NCI-H2227 (cell line): ENCODE data around the gene RNF224.
A peak's percentile ranks its signal among the peaks of the same experiment; 100 is the strongest.

Experiments used
- DNase-seq: peaks from one replicate; lab custom pipeline; 2025; ENCODE audit not compliant: unreplicated experiment; lab: John Stamatoyannopoulos, UW

RNF224 gene

DNA sequence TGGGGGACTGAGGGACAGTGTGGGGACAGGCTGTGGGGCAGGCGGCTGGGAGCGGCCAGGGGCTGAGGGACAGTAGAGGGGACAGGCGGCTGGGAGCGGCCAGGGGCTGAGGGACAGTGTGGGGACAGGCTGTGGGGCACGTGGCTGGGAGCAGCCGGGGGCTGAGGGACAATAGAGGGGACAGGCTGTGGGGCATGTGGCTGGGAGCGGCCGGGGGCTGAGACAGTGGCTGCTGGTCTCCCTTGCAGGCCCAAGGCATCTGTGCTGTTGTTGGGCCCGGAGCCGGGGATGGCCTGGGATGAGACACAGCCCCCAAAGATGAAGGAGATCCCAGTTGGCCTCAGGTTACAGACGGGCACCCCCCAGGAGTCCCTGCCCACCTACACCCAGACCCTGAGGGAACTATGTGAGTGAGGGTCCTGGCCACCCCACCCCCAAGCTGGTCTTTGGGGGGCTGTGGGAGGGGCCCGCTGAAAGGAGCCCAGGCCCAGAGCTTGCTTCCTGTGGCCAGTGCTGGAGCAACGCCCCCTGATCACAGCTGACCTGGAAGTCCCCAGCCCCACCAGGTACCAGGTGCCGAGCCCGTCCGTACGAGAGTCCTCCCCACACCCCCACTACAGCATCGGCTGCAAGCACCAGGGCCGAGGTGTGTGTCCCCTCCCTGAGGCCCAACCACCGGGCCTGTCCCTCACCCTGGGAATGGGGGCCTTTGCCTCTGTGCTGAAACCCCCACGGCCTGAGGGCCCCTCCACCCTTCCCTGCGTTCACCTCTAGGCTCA is 24.4 kb downstream of the RNF224 start:
- DNase-seq = no peak

DNA sequence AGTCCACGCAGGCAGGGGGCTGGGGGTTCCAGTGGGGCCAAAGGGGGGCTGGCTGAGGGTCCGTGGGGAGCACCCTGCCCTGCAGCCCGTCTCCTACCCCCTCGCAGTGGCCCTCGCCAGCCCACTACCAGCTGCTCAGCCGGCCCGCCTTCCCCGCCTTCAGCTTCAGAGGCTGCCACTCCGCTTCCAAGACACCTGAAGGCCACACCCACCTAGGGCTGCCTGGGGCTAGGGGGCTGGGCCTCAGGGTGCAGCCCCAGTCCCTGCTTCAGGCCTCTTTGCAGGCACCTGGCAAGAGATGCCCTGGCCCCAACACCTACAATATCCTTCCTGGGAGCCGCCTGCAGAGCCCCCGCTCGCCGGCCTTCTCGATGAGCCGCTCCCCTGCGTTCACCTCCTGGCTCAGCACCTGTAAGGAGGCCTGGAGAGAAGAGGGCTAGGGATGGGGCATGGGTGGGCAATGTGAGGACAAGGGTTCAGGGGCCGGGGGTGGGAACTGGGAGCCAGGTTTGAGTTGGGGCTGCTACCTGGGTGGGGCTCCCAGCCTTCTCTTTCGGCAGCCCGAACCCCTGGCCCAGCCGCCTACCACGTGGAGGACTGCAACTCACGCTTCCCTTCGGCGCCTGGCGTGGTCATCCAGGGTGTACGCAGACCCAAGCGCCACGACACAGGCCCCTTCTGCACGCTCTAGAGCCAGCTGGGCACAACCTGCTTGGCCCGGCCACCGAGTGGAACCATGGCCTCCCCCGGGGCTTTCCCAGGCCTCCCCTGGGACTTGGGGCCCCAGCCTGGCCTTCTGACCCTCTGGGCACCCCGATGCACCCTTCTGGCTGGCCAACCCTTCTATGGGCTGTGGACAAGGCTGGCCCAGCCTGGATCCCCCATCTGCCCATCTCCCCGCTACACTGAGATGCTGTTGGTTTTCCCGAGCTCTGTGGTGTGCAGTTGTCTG is 25.5 kb downstream of the RNF224 start:
- DNase-seq = no peak

DNA sequence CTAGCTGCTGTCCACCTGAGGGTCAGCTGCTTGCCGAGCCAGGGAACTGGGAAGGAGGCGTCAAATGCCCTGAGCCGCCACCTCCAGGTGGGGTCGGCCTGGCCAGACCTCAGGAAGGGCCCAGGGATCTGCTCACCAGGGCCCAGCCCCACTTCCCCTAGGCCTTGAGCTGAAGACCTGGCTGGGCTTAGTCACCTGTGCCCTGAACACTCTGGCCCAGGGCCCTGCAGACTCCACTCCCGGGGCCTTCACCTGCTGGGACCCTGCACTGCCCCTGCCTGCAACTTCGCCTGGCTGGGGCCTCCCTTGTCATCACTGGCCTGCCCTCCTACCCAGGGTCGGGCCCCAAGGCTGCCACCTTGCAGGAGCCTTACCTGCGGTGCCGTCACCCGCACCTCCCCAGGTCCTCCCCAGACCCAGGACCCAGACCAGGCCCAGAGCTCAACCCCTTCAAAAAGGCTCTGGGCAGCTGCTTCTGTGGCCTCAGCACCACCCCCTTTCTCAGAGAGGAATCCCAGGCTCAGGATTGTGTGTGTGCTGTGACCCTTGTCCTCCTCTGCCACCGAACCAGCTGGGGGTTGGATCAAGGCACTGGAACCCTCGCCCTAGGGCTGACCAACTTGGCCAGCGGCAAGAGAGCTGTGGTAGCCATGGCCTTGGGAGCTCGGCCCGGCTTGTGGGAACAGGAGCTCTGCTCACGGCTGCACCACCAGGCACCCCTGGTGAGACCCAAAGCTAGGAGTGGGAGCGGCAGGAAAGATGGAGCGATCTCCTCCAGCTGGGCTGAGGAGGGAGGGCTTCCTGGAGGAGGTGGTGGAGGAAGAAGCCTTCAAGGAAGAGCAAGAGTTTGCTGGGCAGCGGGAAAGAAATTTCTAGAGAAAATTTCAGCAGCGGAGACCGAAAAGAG is 26.7 kb downstream of the RNF224 start:
- DNase-seq = no peak

DNA sequence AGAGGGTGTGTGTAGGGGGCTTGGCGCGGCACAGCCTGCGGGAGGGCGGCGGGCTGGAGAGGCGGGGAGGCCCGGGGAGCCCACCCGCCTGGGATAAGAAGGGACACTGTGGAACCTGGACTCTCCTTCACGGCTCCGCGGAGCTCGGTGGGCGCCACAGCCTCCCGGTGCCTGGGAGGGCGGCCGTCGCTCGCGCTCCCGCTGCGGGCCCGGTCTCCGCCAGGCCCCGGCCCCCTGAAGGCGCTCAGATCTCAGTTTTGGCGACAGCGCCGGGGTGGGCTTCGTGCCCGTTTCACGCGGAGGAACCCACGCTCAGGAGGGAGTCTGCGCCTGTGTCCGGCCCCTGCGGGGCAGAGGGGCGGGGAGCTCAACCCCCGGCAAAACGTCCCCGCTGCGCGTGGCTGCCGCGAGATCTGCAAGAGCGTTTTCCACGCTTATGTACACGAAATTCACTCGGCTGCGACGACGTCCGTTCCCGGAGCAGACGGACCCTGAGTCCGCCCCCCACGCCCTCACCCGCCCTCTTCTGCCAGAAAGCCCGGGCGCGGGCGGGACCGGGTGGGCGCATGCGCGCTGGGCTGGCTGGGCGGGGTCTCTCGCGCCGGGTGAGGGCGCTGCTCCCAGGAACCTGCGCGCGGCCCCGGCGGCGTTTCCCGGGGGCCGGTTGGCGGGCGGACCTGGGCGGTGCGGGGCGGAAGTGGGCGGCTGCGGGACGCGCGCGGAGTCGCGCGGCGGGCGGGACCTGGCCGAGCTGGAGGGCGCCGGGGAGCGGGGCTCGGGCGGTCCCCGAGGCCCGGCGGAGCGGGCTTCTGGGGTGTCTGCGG is 27.5 kb downstream of the RNF224 start, which contains the start of gene NELFB:
Gene NELFB (plus strand): TSS at position 704 of the 824 bp plus-strand sequence.
- DNase-seq = peak; percentile 92

DNA sequence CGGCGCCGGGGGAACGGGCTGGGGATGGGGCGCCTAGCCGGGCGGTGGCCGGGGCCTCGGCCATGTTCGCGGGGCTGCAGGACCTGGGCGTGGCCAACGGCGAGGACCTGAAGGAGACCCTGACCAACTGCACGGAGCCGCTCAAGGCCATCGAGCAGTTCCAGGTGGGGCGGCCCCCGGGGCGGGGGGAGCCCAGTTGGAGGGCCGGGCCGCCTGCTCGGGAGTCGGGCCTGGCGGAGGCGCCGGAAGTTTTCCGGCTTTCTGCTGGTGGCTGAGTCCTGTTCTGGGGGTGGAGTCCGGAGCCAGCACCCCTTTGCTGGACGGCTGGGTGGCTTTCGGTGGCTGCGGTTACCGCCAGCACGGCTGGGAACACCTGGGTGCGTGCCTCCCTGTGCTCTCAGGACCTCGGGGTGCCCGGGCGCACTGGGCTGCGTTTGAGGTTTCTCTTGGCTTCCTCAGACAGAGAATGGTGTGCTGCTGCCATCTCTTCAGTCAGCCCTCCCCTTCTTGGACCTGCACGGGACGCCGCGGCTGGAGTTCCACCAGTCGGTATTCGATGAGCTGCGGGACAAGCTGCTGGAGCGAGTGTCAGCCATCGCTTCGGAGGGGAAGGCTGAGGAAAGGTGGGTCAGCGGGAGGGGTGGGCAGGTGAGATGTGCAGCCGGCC is 28.3 kb downstream of the RNF224 start:
- peak; percentile 72 for DNase-seq

DNA sequence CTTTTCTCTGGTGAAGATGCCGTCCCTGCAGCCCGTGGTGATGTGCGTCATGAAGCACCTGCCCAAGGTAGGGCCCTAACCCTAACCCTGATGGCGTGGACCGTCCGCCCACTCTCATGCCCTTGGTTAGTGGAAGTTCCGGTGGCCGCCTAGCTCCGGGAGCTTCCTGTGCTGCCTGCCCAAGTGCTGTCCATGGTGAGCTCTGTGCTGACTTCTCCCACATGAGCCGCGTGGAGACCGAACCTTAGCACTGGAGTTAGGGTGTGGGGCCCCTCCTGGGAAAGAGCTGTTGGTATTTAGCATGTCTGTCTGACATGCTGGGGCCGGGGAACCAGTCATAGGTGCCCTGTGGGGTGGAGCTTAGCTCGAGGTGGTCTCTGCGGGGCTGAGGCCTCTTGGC is 29.1 kb downstream of the RNF224 start:
- DNase-seq = no peak

DNA sequence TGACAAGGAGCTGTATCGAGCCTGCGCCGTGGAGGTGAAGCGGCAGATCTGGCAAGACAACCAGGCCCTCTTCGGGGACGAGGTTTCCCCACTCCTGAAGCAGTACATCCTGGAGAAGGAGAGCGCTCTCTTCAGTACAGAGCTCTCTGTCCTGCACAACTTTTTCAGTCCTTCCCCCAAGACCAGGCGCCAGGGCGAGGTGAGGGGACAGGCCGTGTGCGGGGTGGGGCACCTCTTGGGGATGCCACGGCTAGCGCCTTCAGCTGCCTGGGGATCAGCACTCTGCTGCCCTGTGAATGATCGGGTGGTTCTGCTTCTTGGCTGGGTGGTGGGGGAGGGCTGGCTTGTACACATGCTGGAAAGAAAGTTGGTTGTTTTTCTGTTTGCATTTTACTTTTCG is 29.6 kb downstream of the RNF224 start:
- no peak for DNase-seq

DNA sequence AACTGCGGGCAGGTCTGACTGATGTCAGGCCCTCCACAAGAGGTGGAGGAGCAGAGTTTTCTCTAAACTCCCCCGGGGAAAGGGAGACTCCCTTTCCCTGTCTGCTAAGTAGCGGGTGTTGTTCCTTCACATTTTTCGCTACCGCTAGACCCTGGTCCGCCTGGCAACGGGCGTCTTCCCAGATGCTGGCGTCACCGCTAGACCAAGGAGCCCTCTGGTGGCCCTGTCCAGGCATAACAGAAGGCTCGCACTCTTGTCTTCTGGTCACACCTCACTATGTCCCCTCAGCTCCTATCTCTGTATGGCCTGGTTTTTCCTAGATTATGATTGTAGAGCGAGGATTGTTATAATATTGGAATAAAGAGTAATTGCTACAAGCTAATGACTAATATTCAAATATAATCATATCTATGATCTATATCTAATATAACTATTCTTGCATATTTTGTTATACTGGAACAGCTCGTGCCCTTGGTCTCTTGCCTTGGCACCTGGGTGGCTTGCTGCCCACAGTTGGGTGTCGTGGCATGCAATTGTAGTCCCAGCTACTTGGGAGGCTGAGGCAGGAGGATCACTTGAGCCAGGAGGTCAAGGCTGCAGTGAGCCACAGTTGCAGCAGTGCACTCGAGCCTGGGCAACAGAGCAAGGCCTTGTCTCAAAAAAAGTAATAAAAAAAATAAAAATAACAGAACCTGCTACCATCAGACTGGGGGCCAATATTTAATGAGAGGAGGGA is 35.0 kb downstream of the RNF224 start:
- peak; percentile 15 for DNase-seq

DNA sequence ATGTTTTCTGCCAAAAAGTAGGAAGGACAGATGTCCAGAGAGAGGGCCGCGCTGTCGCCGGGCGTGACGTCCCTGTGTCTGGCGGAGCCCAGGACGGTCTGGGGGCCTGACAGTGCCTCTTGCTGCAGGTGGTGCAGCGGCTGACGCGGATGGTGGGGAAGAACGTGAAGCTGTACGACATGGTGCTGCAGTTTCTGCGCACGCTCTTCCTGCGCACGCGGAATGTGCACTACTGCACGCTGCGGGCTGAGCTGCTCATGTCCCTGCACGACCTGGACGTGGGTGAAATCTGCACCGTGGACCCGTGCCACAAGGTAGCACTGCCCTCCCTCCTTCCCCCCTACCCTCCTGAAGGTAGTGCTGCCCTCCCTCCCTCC is 35.6 kb downstream of the RNF224 start:
- no peak for DNase-seq

DNA sequence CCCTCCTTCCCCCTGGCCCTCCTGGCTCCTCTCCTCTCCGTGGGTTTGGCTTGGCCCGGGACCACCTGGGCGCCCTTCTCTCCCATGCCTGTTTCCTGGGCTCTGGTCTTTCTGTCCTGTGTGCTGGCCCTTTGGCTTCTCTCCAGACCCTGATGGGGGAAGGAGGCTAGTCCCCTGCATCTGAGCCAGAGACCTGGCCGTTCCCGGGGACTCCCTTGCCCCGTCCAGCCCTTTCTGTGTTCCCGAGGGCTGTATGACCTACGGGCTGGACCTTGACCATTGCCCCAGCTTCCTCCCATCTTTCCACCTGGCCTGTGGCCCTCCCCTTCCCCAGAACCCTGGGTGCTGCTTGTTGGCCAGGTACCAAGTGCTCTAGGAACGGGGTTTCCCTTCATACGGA is 36.2 kb downstream of the RNF224 start:
- DNase-seq = no peak

DNA sequence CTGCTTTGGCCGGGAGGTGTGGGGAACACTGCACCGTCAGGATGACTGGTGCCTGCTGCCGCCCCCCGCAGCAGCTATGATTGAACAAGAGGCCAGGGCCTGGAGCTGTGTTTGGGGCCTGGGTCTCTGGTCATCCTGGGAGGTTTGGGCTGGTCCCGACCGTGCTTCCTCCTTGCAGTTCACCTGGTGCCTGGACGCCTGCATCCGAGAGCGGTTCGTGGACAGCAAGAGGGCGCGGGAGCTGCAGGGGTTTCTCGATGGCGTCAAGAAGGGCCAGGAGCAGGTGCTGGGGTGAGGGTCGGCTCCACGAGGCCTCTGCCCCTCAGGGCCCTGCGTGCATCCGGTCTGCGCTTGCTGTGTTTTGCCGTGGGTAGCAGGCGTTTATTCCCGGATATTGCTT is 36.8 kb downstream of the RNF224 start:
- no peak for DNase-seq

DNA sequence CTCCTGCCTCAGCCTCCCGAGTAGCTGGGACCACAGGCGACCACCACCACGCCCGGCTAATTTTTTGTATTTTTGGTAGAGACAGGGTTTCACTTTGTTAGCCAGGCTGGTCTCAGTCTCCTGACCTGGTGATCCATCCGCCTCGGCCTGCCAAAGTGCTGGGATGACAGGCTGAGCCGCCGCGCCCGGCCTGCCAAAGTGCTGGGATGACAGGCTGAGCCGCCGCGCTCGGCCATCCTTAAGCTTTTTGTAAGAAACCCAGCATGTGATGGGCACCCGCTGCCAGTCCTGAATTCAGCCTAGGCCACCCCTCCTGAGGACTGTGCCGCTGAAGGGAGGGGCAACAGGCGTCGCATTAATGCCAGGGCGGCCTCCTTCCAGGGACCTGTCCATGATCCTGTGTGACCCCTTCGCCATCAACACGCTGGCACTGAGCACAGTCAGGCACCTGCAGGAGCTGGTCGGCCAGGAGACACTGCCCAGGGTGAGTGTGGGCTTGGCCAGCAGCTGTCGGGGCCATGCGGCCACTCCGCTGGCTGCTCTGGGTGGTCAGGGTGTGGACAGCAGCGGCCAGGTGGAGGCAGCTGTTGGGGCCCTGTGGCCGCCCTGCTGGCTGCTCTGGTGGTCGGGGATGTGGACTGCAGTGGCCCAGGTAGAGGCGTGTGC is 38.3 kb downstream of the RNF224 start:
- no peak for DNase-seq

DNA sequence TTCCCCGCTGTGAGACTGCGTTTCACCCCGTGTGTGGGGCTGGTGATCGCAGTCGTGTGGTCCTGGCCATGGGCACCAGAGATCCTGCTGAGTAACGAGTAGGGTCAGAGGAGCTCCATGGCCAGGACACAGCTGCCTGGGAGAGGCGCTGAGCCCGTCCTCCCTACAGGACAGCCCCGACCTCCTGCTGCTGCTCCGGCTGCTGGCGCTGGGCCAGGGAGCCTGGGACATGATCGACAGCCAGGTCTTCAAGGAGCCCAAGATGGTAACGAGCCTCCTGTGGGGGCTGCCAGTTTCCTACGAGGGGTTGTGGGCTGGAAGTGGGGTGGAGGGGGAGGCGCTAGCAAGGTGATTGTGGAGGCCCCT is 38.8 kb downstream of the RNF224 start:
- no peak for DNase-seq

DNA sequence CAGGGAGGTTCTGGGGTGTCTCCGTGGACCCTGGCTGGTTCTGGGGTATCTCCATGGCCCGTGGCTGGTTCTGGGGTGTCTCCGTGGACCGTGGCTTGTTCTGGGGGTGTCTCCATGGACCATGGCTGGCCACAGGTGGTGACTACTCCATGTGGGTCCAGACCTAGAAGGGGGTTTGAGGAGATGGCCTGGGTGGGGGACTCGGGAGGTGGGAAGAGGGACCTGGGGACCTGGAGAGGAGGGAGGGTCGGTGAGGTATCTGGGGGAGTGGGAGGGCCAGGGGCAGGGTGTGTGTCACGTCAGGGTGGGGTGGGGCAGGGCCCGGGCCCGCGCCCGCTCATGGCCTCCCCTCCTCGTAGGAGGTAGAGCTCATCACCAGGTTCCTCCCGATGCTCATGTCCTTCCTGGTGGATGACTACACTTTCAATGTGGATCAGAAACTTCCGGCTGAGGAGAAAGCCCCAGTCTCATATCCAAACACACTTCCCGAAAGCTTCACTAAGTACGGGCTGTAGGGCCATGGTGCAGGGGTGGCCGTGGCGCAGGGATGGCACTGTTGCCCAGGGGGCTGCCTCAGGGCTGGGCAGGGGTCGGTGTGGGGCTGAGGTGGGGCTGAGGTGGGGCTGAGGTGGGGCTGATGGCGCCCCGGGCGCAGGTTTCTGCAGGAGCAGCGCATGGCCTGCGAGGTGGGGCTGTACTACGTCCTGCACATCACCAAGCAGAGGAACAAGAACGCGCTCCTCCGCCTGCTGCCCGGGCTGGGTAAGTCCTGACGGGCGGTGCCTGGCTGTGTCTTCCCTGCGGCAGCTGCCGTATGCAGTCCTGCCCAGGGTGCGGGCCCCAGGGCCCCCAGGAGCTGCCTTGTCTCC is 39.5 kb downstream of the RNF224 start:
- no peak for DNase-seq

DNA sequence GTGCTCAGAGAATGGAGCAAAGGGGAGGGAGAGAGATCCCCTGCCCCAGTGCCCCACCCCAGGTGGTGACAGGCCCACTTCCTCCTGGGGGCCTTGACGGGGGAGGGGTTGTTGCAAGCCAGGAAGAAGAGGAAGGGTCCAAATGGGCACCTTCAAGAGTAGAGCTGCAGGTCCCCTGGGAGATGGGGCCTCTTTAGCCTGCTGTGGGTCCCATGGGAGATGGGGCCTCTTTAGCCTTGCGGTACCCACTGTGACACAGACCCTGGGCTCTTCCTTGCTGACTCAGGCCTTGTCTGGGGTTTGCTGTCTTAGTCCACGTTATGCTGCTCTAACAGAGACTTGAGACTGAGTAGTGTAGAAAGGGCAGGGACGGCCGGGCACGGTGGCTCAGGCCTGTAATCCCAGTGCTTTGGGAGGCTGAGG is 40.6 kb downstream of the RNF224 start:
- no peak for DNase-seq

DNA sequence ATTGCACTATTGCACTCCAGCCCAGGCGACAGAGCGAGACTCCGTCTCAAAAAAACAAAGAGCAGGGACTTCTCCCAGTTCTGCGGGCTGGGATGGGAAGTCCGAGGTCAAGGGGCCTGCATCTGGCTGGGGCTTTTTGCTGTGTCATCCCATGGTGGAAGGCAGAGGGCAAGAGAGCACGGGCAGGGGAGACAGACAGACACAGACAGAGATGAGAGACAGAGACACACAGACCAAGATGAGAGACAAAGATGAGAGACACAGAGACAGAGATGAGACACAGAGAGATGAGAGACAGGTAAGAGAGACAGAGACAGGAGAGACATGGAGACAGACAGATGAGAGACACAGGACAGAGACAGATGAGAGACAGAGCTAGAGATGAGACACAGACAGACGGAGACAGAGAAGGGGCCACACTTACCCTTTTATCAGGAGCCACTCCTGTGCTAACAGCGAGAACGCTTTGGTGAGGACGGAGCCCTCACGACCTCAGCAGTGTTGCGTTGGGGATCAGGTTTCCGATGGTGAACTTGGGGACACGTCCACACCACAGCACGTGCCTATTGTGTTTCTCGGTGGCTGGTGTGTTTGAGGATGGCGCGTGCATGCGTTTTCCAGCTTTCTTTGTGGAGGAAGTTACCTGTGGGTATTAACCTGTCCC is 41.4 kb downstream of the RNF224 start:
- DNase-seq = no peak

DNA sequence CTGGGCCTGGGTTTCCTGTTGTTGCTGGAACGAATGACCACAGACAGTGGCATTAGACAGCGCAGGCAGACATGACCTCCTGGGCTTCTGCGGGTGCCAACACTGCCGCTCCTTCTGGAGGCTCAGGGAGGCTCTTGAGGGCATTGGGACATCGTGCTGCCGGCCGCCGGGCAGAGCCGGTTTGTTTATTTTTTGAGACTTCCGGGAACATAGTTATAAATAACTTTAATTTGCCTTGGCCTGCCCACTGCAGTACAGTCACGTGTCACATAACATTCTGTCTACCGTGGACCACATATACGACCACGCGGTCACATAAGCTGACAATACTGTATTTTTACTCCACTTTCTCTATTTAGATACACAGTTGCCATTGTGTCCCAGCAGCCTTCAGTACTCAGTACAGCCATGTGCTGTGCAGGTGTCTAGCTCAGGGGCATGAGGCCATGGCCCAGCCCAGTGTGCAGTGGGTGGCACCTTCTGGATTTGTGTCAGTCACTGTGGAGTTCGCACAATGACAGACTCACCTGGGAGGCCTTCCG is 42.0 kb downstream of the RNF224 start:
- no peak for DNase-seq
